Amniotic stem cell (primary cell): Measurements from ENCODE around the gene FIBP.

Source experiments
- DNase-seq: peaks from one replicate; lab custom pipeline; 2025; lab: John Stamatoyannopoulos, UW

Gene FIBP

GRCh38 chr11:65890324-65891218, 2.3 kb upstream of the FIBP start, which contains the start of gene CCDC85B:
Gene CCDC85B, plus strand, starts transcription at chr11:65890673. Its CDS starts 111 bp downstream, at chr11:65890784.
- peak; percentile 96 for DNase-seq

- DNase-seq: no peak
Measured at GRCh38 chr11:65887723-65888162, 528 bp downstream of the FIBP start.

DNA sequence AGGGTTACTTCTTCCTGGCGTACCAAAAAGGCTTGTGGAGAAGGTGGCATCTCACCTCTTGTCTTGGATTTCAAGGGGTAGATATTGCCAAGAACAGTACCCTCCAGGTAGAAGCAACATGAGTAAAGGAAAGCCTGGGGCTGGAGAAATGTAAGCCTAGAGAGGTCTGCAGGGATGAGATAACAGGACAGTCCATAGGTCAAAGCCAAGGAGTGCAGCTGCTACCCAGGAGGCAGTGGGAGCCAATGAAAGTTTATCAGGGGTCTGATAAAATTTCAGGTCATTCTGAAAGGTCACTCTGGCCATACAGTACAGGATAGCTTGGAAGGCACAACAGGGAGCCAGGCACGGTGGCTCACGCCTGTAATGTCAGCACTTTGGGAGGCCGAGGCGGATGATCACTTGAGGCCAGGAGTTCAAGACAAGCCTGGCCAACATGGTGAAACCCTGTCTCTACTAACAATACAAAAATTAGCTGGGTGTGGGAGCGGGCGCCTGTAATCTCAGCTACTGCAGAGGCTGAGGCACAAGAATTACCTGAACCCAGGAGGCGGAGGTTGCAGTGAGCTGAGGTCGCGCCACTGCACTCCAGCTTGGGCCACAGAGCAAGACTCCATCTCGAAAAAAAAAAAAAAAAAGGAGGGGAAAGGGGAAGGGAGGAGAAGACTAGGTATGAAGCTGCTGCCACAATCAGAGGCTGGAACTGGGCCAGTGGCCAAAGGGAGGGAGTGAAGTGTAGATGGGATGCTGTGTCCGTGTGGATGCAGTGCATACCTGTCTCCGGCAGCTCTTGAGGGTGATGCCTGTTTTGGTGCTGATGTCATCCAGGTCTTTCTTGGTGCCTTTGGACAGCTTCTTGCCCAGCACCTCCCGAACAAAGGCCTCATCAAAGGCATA, 1.2 kb downstream of the FIBP start:
- DNase-seq: no peak

DNA sequence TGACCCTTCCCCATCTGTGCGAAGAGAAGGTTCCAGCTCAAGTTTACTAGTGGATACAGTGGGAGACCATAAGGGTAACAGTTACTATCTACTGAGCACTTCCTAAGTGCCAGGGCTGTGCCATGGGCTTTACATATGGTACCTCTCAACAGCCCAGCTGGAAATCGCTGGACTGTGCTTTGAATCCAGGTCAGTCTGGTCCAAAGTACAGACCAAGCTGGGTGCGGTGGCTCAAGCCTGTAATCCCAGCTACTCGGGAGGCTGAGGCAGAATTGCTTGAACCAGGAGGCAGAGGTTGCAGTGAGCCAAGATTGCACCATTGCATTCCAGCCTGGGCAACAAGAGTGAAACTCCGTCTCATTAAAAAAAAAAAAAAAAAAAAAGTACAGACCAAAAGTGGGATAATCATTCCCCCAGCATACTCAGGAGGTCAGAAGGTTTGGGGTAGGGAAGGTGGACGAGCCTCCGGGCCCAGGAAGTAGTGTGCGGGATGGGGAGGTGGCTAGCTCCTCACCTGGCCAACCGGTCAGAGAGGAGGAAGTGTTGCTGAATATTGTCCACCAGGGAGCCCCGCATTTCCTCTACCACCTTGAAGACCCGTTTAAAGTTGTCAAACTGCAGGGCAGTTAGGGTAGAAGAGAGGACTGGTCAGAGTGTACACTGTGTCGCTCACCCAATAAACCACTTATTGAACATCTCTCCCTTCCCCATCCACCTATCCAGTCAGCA, 2.3 kb downstream of the FIBP start:
- no peak for DNase-seq

DNA sequence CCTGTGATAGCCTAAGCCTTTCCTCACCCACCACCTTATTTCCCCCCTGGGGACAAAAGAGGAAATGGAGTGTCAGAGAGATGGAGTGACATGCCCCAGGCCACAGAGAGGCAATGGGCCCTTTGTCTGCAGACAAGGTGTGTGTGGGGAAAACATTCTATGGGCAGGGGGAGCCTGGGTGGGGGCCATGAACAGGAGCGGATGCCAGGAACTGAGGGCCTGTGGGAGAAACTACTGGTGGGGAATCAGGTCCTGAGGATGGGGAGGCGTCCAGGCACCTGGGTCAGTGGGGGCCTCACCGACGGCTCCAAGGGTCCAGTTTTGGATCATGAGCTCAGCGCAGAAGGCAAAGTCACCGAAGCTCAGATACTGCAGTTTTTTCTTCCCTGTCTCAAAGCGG, 3.0 kb downstream of the FIBP start:
- no peak for DNase-seq

DNA sequence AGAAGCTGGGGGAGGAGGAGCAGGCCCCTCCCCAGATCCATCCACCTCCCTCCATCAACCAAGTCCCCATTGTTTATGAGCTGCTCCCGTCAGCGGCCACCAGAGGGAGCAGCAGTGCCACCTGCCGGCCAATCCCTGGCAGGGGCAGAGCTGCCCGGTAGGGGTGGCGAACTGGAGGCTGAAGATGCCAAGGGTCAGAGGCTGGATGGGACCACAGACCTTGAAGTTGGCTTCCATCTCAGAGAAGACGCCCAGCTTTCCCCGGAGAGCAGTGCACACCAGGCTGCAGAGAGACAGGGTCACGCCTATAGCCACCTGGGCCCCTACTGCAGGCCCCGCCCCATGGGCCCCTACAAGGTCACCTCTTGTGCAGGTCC, 3.6 kb downstream of the FIBP start:
- no peak for DNase-seq

DNA sequence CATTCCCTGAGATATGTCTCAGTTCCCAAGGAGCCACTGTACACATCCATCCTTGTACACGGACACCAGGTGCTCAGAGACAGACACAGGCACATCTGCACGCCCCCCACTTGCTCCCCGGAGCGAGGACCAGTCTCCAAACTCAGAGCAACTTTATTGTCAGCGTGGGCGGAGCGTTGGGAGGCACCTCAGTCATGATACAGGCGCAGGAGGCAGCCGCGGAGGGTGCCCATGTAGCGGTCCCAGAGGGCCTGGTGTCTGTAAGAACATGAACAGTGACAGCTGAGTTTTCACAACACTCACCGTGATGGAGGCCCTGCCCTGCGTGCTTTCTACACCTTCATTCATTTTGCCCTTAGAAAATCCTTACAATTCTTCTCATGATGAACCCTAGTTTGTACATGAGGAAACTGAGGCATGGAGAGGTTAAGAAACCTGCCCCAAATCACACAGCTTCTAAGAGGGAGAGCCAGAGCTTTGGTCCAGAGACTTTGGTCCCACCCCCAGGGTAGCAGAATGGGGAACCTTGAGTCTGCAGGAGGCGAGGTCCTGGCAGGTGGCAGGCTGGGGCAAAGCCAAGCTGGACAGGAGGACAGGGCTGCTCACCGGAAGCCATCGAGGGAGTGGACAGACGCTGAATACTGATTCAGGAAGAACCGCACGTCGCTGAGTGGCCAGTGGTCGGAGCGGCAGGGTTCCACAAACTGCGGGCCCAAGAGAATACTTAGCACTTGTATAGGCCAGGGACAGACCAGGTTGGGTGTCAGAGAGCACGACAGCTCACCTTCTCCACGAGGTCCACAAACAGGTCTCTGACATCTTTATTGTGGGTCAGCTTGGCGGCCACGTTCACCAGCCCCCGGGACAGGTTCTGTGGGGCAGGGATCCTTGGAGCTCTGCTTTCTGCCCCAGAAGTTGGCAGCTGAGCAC, 4.2 kb downstream of the FIBP start:
- no peak for DNase-seq

DNA sequence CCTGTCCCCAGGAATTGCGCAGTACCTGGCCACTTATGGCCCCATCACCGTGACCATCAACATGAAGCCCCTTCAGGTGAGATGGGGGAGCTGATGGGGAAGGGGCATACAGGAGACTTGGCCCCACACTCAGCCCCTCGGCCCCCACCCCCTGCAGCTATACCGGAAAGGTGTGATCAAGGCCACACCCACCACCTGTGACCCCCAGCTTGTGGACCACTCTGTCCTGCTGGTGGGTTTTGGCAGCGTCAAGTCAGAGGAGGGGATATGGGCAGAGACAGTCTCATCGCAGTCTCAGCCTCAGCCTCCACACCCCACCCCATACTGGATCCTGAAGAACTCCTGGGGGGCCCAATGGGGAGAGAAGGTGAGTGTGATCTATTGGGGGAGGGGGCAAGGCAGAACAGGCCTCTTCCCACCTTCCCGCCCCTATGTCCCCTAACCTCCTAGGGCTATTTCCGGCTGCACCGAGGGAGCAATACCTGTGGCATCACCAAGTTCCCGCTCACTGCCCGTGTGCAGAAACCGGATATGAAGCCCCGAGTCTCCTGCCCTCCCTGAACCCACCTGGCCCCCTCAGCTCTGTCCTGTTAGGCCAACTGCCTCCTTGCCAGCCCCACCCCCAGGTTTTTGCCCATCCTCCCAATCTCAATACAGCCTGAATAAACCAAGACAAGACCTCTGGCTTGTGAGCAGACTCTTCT, 5.1 kb downstream of the FIBP start:
- DNase-seq: no peak

DNA sequence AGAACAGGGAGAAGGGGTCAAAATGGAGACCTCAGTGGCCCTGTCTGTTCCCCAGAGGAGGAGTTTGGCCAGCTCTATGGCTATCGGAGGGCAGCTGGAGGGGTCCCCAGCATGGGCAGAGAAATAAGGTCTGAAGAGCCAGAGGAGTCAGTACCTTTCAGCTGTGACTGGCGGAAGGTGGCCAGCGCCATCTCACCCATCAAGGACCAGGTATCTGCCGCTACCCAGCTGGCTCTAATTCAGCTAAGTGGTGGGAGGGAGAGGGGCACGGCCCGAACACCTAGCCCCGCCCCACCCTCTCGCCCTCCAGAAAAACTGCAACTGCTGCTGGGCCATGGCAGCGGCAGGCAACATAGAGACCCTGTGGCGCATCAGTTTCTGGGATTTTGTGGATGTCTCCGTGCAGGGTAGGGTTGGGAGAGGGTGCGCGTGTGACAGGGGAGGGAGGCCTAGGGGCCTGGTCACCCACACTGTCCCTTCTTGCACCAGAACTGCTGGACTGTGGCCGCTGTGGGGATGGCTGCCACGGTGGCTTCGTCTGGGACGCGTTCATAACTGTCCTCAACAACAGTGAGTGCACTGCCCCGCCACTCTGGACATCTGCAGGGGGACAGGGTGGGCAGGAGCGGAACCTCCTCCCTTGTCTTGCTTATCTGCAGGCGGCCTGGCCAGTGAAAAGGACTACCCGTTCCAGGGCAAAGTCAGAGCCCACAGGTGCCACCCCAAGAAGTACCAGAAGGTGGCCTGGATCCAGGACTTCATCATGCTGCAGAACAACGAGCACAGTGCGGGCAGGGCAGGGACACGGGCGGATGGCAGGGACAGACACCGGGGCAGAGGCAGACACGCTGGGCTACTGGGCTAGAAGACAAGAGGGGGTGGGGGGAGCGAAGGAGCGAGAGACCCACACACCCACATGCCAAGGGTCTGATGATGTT, 5.9 kb downstream of the FIBP start:
- DNase-seq: no peak

GRCh38 chr11:65880844-65881421, 7.3 kb downstream of the FIBP start:
- DNase-seq: no peak

DNA sequence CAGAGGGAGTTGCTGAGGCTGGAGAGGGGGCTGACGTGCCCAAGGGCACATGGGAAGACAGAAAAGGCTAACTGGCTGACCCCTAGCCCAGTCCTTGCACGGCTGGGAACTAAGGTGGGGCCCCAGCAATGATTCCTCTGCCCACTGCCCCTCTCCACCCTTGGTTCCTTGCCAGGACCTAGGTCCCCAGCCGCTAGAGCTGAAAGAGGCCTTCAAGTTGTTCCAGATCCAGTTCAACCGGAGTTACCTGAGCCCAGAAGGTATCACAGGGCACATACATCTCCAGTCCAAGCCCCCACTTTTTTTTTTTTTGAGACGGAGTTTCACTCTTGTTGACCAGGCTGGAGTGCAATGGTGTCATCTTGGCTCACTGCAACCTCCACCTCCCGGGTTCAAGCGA, 8.2 kb downstream of the FIBP start:
- no peak for DNase-seq

DNA sequence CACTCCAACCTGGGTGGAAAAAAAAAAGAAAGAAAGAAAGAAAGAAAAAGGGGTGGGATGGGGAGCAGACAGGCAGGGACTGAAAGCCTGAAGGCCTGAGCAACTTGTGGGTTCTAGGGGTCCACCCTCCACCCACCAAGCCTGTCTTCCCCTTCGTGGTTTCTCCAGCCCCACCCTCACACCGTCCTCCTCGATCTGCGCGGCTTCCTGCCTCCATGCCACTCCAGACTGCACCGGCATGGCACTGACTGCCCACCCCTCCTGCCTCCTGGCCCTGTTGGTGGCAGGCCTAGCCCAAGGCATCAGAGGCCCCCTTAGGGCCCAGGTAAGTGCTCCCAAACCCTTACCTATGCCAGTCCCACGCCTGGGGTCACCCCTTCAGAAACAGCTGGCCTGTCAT, 8.7 kb downstream of the FIBP start, which contains the start of gene CTSW:
Gene CTSW, plus strand, starts transcription at position 221 of the 400 bp plus-strand sequence. Its CDS starts 18 bp downstream, at position 239.
- DNase-seq: no peak

- DNase-seq: peak; percentile 93
Measured at GRCh38 chr11:65873318-65874156, 14.7 kb downstream of the FIBP start.

DNA sequence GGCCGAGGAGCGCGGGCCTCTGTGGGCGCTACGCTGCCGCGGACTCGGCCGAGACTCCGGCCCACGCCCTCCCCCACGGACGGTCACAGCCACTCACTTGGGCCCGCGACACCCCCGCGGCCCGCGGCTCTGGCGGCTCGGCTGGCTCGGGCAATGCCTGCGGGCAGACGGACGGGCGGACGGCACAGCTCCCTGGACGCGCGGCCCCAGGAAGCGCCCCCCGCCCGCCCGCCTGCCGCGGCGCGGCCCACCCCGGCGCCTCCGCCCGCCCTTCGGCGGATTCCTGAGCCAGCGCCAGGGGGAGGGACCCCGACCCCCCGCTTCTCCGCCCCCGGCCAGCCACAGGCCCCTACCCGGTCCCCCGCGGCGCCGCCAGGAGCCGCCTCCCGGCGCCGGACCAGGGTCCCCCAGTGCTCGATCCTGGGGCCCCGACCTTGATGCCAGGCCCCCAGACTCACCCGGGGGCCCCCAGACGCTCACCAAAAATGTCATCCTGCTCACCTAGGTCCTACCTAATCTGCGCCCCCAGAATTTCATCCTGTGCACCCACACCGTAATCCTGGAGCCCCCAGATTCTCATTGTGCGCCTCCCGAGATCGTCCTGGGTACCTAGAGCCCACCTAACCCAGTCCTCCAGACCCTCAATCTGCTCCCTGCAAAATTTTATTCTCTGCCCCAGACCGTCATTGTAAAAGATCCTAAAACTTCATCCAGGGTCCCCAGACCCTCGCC, 15.5 kb downstream of the FIBP start, which contains the start of gene EFEMP2:
Gene EFEMP2, minus strand, starts transcription at position 215 of the 732 bp plus-strand sequence. CDS start 446 bp downstream, outside the sequence.
- no peak for DNase-seq

GRCh38 chr11:65871811-65872548, 16.3 kb downstream of the FIBP start:
- DNase-seq: no peak
